SK-N-MC (cell line): Measurements from ENCODE around the gene PRKN.

Source experiments
- EZH2 ChIP-seq: fragments of 200-600 bp; sonication (generic); IDR thresholded peaks from one replicate; pipeline ENCODE4 v1.6.1; 2017; ENCODE audit warnings: antibody characterized with exemption
- FOXP2 ChIP-seq: optimal IDR thresholded peaks from 2 replicates; pipeline ENCODE3; 2011; ENCODE audit warnings: mild to moderate bottlenecking, moderate library complexity; ENCODE audit not compliant: insufficient read depth; ENCODE audit errors: extremely low read length, control extremely low read depth
- POLR2AphosphoS5 ChIP-seq: IDR thresholded peaks from 2 replicates; pipeline ENCODE4 v1.6.1; 2012; ENCODE audit warnings: mild to moderate bottlenecking, low read depth, low read length, borderline replicate concordance

DNA sequence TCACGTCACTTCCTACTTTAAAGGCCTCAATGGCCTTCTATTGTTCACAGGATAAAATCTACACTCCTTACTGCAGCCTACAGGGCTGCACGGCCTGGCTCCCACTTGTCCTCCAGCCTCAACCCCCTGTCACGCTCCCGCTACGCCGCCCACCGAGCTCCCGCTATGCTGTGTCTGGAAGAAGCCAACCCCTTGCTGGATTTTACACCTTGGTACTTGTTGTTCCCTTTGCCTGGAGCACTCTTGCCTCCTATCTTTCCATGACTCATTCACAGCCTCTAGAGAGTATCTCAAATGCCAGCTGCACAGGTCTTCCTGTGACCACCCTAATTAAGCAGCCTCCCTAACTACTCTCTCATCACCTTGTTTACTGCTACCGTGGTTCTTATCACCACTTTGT, 259.9 kb downstream of the PRKN start:
- TF ChIP-seq EZH2, result no peak
- no peak for TF ChIP-seq FOXP2
- TF ChIP-seq POLR2AphosphoS5, result no peak
